ENCODE measurements around the gene MPZL2. TPM values are rescaled to one million over a fixed set of nuclear protein-coding genes. Genes with fewer than 3 reads are reported as not detected.
A peak's percentile ranks its signal among the peaks of the same experiment; 100 is the strongest.

MPZL2 gene
- total and polyA plus RNA-seq, 2 of the 13 experiments (the other 11 are each of a cell fraction or from before 2014, with no cell fraction given), result 27.9 to 53.7 TPM

DNA sequence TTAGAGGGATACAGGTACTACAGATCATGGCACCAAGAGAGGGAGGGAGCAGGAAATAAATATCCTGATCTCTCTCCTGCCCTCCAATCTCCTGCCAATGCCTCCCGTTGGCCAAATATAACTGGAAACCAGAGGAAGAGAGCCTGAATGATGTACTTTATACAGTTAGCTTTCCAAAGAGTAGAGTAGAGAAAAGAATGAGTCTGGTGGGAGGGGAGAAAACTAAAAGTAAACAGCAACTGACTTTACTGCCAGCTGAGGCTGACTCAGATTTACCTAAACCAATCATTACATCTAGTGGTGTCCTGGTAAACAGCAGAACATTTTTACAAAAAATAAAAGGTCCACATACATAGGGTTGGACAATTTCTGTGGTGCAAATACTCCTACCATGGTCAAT is 17.1 kb downstream of the MPZL2 start (continued):
- TF ChIP-seq, protein P1, sequence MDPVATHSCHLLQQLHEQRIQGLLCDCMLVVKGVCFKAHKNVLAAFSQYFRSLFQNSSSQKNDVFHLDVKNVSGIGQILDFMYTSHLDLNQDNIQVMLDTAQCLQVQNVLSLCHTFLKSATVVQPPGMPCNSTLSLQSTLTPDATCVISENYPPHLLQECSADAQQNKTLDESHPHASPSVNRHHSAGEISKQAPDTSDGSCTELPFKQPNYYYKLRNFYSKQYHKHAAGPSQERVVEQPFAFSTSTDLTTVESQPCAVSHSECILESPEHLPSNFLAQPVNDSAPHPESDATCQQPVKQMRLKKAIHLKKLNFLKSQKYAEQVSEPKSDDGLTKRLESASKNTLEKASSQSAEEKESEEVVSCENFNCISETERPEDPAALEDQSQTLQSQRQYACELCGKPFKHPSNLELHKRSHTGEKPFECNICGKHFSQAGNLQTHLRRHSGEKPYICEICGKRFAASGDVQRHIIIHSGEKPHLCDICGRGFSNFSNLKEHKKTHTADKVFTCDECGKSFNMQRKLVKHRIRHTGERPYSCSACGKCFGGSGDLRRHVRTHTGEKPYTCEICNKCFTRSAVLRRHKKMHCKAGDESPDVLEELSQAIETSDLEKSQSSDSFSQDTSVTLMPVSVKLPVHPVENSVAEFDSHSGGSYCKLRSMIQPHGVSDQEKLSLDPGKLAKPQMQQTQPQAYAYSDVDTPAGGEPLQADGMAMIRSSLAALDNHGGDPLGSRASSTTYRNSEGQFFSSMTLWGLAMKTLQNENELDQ (CRISPR knock-in tag; IDR thresholded peaks at IDR 0.05; ENCODE audit: borderline replicate concordance), result no peak
- TF ChIP-seq ZSCAN12 (CRISPR knock-in tag; IDR thresholded peaks at IDR 0.05), result no peak
- peak; percentile 54 for TF ChIP-seq SAP130 (CRISPR knock-in tag; IDR thresholded peaks at IDR 0.05; ENCODE audit: low read depth)
- no peak for TF ChIP-seq RBAK (CRISPR knock-in tag; IDR thresholded peaks at IDR 0.05)
- TF ChIP-seq ZNF333 (CRISPR knock-in tag; IDR thresholded peaks at IDR 0.05; ENCODE audit: borderline replicate concordance), result no peak
- TF ChIP-seq MIER2 (CRISPR knock-in tag; IDR thresholded peaks at IDR 0.05), result no peak
- TF ChIP-seq, protein P2, sequence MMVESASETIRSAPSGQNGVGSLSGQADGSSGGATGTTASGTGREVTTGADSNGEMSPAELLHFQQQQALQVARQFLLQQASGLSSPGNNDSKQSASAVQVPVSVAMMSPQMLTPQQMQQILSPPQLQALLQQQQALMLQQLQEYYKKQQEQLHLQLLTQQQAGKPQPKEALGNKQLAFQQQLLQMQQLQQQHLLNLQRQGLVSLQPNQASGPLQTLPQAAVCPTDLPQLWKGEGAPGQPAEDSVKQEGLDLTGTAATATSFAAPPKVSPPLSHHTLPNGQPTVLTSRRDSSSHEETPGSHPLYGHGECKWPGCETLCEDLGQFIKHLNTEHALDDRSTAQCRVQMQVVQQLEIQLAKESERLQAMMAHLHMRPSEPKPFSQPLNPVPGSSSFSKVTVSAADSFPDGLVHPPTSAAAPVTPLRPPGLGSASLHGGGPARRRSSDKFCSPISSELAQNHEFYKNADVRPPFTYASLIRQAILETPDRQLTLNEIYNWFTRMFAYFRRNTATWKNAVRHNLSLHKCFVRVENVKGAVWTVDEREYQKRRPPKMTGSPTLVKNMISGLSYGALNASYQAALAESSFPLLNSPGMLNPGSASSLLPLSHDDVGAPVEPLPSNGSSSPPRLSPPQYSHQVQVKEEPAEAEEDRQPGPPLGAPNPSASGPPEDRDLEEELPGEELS (CRISPR knock-in tag; IDR thresholded peaks at IDR 0.05), result peak; percentile 36; the same call in 1 of the 2 replicates
- TF ChIP-seq, protein P3, sequence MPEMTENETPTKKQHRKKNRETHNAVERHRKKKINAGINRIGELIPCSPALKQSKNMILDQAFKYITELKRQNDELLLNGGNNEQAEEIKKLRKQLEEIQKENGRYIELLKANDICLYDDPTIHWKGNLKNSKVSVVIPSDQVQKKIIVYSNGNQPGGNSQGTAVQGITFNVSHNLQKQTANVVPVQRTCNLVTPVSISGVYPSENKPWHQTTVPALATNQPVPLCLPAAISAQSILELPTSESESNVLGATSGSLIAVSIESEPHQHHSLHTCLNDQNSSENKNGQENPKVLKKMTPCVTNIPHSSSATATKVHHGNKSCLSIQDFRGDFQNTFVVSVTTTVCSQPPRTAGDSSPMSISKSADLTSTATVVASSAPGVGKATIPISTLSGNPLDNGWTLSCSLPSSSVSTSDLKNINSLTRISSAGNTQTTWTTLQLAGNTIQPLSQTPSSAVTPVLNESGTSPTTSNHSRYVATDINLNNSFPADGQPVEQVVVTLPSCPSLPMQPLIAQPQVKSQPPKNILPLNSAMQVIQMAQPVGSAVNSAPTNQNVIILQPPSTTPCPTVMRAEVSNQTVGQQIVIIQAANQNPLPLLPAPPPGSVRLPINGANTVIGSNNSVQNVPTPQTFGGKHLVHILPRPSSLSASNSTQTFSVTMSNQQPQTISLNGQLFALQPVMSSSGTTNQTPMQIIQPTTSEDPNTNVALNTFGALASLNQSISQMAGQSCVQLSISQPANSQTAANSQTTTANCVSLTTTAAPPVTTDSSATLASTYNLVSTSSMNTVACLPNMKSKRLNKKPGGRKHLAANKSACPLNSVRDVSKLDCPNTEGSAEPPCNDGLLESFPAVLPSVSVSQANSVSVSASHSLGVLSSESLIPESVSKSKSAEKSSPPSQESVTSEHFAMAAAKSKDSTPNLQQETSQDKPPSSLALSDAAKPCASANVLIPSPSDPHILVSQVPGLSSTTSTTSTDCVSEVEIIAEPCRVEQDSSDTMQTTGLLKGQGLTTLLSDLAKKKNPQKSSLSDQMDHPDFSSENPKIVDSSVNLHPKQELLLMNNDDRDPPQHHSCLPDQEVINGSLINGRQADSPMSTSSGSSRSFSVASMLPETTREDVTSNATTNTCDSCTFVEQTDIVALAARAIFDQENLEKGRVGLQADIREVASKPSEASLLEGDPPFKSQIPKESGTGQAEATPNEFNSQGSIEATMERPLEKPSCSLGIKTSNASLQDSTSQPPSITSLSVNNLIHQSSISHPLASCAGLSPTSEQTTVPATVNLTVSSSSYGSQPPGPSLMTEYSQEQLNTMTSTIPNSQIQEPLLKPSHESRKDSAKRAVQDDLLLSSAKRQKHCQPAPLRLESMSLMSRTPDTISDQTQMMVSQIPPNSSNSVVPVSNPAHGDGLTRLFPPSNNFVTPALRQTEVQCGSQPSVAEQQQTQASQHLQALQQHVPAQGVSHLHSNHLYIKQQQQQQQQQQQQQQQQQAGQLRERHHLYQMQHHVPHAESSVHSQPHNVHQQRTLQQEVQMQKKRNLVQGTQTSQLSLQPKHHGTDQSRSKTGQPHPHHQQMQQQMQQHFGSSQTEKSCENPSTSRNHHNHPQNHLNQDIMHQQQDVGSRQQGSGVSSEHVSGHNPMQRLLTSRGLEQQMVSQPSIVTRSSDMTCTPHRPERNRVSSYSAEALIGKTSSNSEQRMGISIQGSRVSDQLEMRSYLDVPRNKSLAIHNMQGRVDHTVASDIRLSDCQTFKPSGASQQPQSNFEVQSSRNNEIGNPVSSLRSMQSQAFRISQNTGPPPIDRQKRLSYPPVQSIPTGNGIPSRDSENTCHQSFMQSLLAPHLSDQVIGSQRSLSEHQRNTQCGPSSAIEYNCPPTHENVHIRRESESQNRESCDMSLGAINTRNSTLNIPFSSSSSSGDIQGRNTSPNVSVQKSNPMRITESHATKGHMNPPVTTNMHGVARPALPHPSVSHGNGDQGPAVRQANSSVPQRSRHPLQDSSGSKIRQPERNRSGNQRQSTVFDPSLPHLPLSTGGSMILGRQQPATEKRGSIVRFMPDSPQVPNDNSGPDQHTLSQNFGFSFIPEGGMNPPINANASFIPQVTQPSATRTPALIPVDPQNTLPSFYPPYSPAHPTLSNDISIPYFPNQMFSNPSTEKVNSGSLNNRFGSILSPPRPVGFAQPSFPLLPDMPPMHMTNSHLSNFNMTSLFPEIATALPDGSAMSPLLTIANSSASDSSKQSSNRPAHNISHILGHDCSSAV (CRISPR knock-in tag; IDR thresholded peaks at IDR 0.05; ENCODE audit: borderline replicate concordance), result no peak
- no peak for TF ChIP-seq NPAS2 (CRISPR knock-in tag; IDR thresholded peaks at IDR 0.05; ENCODE audit: borderline replicate concordance)
- peak; percentile 34; the same call in 1 of the 2 replicates for TF ChIP-seq GATAD2A (CRISPR knock-in tag; IDR thresholded peaks at IDR 0.05)
- TF ChIP-seq FOXA1 (IDR thresholded peaks at IDR 0.05), result no peak
- TF ChIP-seq FOXA1 (CRISPR knock-in tag; IDR thresholded peaks at IDR 0.05), result peak; percentile 71
- no peak for TF ChIP-seq SYNCRIP (IDR thresholded peaks at IDR 0.05; ENCODE audit: insufficient read depth, low read depth, low read length)
- TF ChIP-seq KDM6A (CRISPR knock-in tag; IDR thresholded peaks at IDR 0.05; ENCODE audit: low read depth), result no peak
- TF ChIP-seq RAD21 (CRISPR knock-in tag; IDR thresholded peaks at IDR 0.05), result 0 out of 2 replicates have a peak, but pooled peaks have one; percentile 22
